ENCODE results near the gene RTRAF. TPM values are rescaled to one million over a fixed set of nuclear protein-coding genes. Genes with fewer than 3 reads are reported as not detected.

RTRAF gene
- total RNA-seq, 2 experiments from 2014 or later = 213 to 244 TPM

DNA sequence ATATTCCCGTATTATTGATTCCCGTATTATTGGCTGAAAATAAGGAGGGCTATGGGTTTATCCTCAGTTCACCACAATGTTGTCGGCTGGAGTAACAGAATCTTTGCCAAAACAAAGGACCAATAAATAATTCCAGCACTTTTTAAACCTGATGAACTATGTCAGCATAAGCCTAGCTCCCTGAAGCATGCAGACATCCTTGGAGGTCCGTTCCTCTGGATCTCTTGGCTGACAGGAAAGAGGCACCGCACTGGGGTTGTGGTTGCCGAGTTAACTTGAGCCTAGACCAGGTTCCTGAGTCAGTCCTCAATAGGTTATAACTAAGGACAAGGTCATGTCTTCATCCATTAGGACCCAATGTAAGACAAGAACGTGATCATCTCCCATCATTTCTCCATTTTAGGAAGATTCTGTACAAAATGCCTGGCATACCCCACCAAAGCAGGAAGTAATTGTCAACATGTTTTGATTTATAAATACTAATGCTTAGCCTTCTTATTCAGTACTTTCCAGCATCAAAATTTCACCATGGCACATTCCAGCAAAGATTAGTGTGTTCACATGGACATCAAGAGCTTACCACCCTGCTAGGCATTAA lies 43.0 kb downstream of the RTRAF start:
- ChIA-PET POLR2A (interaction anchor here (0.6 kb wide), 1 partner anchor 109 kb away, joined by 4 read pairs; no protein-coding TSS in a partner anchor), CTCF (ENCODE audit: unreplicated experiment) (no interaction called here)
- no peak overlapping the region for H2AFZ ChIP-seq (ENCODE audit: low read length)
- no peak overlapping the region for H3K4me2 ChIP-seq (ENCODE audit: low read length)
- H3K36me3 ChIP-seq (ENCODE audit: insufficient read depth, low read length) = no peaks in the 10 kb centered on the region
- no peaks in the 10 kb centered on the region for H3K9me2 ChIP-seq (ENCODE audit: insufficient read depth, low read length)
- no peaks in the 10 kb centered on the region for H3K79me2 ChIP-seq (ENCODE audit: insufficient read depth, low read depth, low read length)
- DNase-seq (ENCODE audit: low spot score) = no peak
- H3K4me3 ChIP-seq (ENCODE audit: low read depth, low read length, poor library complexity, severe bottlenecking) = no peak overlapping the region
- H3K4me1 ChIP-seq (ENCODE audit: insufficient read depth, low read length, poor library complexity, severe bottlenecking) = no peaks in the 10 kb centered on the region
- TF ChIP-seq, protein P1, sequence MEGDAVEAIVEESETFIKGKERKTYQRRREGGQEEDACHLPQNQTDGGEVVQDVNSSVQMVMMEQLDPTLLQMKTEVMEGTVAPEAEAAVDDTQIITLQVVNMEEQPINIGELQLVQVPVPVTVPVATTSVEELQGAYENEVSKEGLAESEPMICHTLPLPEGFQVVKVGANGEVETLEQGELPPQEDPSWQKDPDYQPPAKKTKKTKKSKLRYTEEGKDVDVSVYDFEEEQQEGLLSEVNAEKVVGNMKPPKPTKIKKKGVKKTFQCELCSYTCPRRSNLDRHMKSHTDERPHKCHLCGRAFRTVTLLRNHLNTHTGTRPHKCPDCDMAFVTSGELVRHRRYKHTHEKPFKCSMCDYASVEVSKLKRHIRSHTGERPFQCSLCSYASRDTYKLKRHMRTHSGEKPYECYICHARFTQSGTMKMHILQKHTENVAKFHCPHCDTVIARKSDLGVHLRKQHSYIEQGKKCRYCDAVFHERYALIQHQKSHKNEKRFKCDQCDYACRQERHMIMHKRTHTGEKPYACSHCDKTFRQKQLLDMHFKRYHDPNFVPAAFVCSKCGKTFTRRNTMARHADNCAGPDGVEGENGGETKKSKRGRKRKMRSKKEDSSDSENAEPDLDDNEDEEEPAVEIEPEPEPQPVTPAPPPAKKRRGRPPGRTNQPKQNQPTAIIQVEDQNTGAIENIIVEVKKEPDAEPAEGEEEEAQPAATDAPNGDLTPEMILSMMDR (conservative IDR thresholded peaks at IDR 0.05; ENCODE audit: low read length) = no peak
- TF ChIP-seq EZH2phosphoT487 (IDR thresholded peaks at IDR 0.05; ENCODE audit: borderline replicate concordance, low read depth, low read length) = no peak
- no peaks in the 10 kb centered on the region for H4K20me1 ChIP-seq (ENCODE audit: insufficient read depth, low read length)
- no peaks in the 10 kb centered on the region for H3K9me3 ChIP-seq (ENCODE audit: low read length)
- H3K27ac ChIP-seq (ENCODE audit: low read depth, low read length, poor library complexity, severe bottlenecking) = no peak overlapping the region
- intact Hi-C loops (cut with micrococcal nuclease; ENCODE audit: unreplicated experiment) = no loop called here
- no TSS peak for BruUV-seq (replicated peaks)

GRCh38 chr14:52033101-52033642 lies 43.8 kb downstream of the RTRAF start:
- Histone ChIP-seq H3K4me1 (ENCODE audit: insufficient read depth, low read length, poor library complexity, severe bottlenecking) (no peaks in the 10 kb centered on the region), H3K4me2 (ENCODE audit: low read length) (no peak overlapping the region), H3K9me3 (ENCODE audit: low read length) (no peaks in the 10 kb centered on the region), H3K9me2 (ENCODE audit: insufficient read depth, low read length) (no peaks in the 10 kb centered on the region), H2AFZ (ENCODE audit: low read length) (no peak overlapping the region), H3K27ac (ENCODE audit: low read depth, low read length, poor library complexity, severe bottlenecking) (no peak overlapping the region), H3K36me3 (ENCODE audit: insufficient read depth, low read length) (no peaks in the 10 kb centered on the region), H3K4me3 (ENCODE audit: low read depth, low read length, poor library complexity, severe bottlenecking) (no peak overlapping the region), H3K79me2 (ENCODE audit: insufficient read depth, low read depth, low read length) (no peaks in the 10 kb centered on the region), H4K20me1 (ENCODE audit: insufficient read depth, low read length) (no peaks in the 10 kb centered on the region)
- CTCF ChIA-PET (ENCODE audit: unreplicated experiment) = no interaction called here
- no TSS peak for BruUV-seq (replicated peaks)
- intact Hi-C loops (cut with micrococcal nuclease; ENCODE audit: unreplicated experiment) = no loop called here
- POLR2A ChIA-PET = no interaction called here
- DNase-seq (ENCODE audit: low spot score) = no peak
- TF ChIP-seq, protein P1 (conservative IDR thresholded peaks at IDR 0.05; ENCODE audit: low read length) = no peak
- no peak for TF ChIP-seq EZH2phosphoT487 (IDR thresholded peaks at IDR 0.05; ENCODE audit: borderline replicate concordance, low read depth, low read length)

GRCh38 chr14:52039124-52039815 lies 49.9 kb downstream of the RTRAF start:
- Histone ChIP-seq H4K20me1 (ENCODE audit: insufficient read depth, low read length) (no peaks in the 10 kb centered on the region), H2AFZ (ENCODE audit: low read length) (no peak overlapping the region), H3K9me2 (ENCODE audit: insufficient read depth, low read length) (no peaks in the 10 kb centered on the region), H3K4me3 (ENCODE audit: low read depth, low read length, poor library complexity, severe bottlenecking) (no peak overlapping the region), H3K27ac (ENCODE audit: low read depth, low read length, poor library complexity, severe bottlenecking) (no peak overlapping the region), H3K4me1 (ENCODE audit: insufficient read depth, low read length, poor library complexity, severe bottlenecking) (no peaks in the 10 kb centered on the region), H3K36me3 (ENCODE audit: insufficient read depth, low read length) (no peaks in the 10 kb centered on the region), H3K79me2 (ENCODE audit: insufficient read depth, low read depth, low read length) (no peaks in the 10 kb centered on the region), H3K9me3 (ENCODE audit: low read length) (no peaks in the 10 kb centered on the region), H3K4me2 (ENCODE audit: low read length) (no peak overlapping the region)
- POLR2A ChIA-PET = no interaction called here
- no TSS peak for BruUV-seq (replicated peaks)
- TF ChIP-seq, protein P1 (conservative IDR thresholded peaks at IDR 0.05; ENCODE audit: low read length) = no peak
- no peak for TF ChIP-seq EZH2phosphoT487 (IDR thresholded peaks at IDR 0.05; ENCODE audit: borderline replicate concordance, low read depth, low read length)
- CTCF ChIA-PET (ENCODE audit: unreplicated experiment) = no interaction called here
- DNase-seq (ENCODE audit: low spot score) = no peak
- intact Hi-C loops (cut with micrococcal nuclease; ENCODE audit: unreplicated experiment) = no loop called here

All from OCI-LY7 (cell line).